ENCODE measurements around the gene PRKAG1.
"Not testable (repeated sequence)": the region's sequence is repeated elsewhere in the genome, so short reads cannot be mapped to it uniquely, and the experiment has no call there.

PRKAG1 gene

GRCh38 chr12:49018261-49019119, at the start of gene PRKAG1:
PRKAG1 (minus strand) TSS chr12:49018776; CDS start chr12:49018740, 36 bp downstream.
- peak within 1 kb of the TSS; percentile 69 to 73 for H3K4me3 ChIP-seq (ENCODE audit: low read depth in 1 of 2, low read length in 1 of 2)
- peaks cover 24 to 28% of the 10 kb centered on the region in 2 experiments for H3K4me1 ChIP-seq (ENCODE audit: control insufficient read depth in 1 of 2, insufficient read depth in 1 of 2, low read depth in 1 of 2, low read length in 1 of 2)
- no peaks in the 10 kb centered on the region for H3K9me3 ChIP-seq
- peaks cover 35% of the 10 kb centered on the region for H3K36me3 ChIP-seq
- H3K27me3 ChIP-seq = no peaks in the 10 kb centered on the region
- TF ChIP-seq, protein P1, sequence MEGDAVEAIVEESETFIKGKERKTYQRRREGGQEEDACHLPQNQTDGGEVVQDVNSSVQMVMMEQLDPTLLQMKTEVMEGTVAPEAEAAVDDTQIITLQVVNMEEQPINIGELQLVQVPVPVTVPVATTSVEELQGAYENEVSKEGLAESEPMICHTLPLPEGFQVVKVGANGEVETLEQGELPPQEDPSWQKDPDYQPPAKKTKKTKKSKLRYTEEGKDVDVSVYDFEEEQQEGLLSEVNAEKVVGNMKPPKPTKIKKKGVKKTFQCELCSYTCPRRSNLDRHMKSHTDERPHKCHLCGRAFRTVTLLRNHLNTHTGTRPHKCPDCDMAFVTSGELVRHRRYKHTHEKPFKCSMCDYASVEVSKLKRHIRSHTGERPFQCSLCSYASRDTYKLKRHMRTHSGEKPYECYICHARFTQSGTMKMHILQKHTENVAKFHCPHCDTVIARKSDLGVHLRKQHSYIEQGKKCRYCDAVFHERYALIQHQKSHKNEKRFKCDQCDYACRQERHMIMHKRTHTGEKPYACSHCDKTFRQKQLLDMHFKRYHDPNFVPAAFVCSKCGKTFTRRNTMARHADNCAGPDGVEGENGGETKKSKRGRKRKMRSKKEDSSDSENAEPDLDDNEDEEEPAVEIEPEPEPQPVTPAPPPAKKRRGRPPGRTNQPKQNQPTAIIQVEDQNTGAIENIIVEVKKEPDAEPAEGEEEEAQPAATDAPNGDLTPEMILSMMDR (IDR thresholded peaks at IDR 0.05) = peak; percentile 73
- peak within 1 kb of the TSS; percentile 91 for H3K27ac ChIP-seq

DNA sequence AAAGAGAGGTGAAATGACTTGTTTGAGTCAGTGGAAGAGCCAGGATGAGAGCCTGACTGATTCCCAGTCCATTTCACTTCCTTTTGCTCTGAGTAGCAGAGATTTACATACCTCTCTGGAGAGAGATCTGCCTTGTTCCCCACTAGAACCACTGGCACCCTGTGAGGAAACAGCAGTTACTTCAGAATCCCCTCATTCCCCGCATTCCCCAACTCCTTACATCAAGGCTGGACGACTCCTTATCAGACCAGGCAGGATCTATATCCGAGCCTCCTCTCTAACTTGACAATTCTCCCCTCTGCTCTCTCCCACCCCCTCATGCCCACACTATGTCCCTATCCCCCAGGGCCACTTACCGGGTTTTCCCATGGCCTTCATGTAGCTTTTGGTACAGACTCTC, 47.5 kb upstream of the PRKAG1 start:
- peaks cover 26% of the 10 kb centered on the region in 2 experiments for H3K4me1 ChIP-seq (ENCODE audit: control insufficient read depth in 1 of 2, insufficient read depth in 1 of 2, low read depth in 1 of 2, low read length in 1 of 2)
- peaks cover 4% of the 10 kb centered on the region for H3K27me3 ChIP-seq
- H3K4me3 ChIP-seq (ENCODE audit: low read depth in 1 of 2, low read length in 1 of 2) = no peak overlapping the region
- H3K36me3 ChIP-seq = no peaks in the 10 kb centered on the region
- no peaks in the 10 kb centered on the region for H3K9me3 ChIP-seq
- no peak overlapping the region for H3K27ac ChIP-seq
- TF ChIP-seq, protein P1 (IDR thresholded peaks at IDR 0.05) = no peak

GRCh38 chr12:49064767-49065152, 46.2 kb upstream of the PRKAG1 start:
- Histone ChIP-seq H3K9me3 (no peaks in the 10 kb centered on the region), H3K27me3 (peaks cover 4% of the 10 kb centered on the region), H3K4me1 (ENCODE audit: control insufficient read depth in 1 of 2, insufficient read depth in 1 of 2, low read depth in 1 of 2, low read length in 1 of 2) (peaks cover 25 to 26% of the 10 kb centered on the region in 2 experiments), H3K4me3 (ENCODE audit: low read depth in 1 of 2, low read length in 1 of 2) (no peak overlapping the region), H3K27ac (no peak overlapping the region), H3K36me3 (no peaks in the 10 kb centered on the region)
- TF ChIP-seq, protein P1 (IDR thresholded peaks at IDR 0.05) = no peak

DNA sequence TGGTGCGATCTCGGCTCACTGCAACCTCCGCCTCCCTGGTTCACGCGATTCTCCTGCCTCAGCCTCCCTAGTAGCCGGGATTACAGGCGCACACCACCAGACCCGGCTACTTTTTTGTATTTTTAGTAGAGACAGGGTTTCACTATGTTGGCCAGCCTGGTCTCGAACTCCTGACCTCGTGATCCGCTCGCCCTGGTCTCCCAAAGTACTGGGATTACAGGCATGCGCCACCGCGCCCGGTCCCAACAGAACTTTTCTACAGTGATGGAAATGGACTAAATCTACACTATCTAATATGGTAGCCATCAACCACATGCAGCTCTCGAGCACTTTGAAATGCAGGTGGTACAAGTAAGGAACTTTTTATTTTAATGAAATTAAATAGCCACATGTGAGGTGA, 43.3 kb upstream of the PRKAG1 start:
- H3K27me3 ChIP-seq; H3K9me3 ChIP-seq; H3K36me3 ChIP-seq; H3K4me3 ChIP-seq (ENCODE audit: low read depth in 1 of 2, low read length in 1 of 2); H3K27ac ChIP-seq: not testable (repeated sequence)
- H3K4me1 ChIP-seq (ENCODE audit: control insufficient read depth in 1 of 2, insufficient read depth in 1 of 2, low read depth in 1 of 2, low read length in 1 of 2) = peaks cover 34 to 39% of the 10 kb centered on the region in 2 experiments

GRCh38 chr12:49061157-49061650, 42.6 kb upstream of the PRKAG1 start:
- Histone ChIP-seq H3K9me3 (no peaks in the 10 kb centered on the region), H3K27ac (peak overlapping the region; percentile 97), H3K36me3 (no peaks in the 10 kb centered on the region), H3K4me3 (ENCODE audit: low read depth in 1 of 2, low read length in 1 of 2) (peak overlapping the region; percentile 90 to 96), H3K4me1 (ENCODE audit: control insufficient read depth in 1 of 2, insufficient read depth in 1 of 2, low read depth in 1 of 2, low read length in 1 of 2) (peaks cover 42 to 46% of the 10 kb centered on the region in 2 experiments), H3K27me3 (no peaks in the 10 kb centered on the region)
- TF ChIP-seq, protein P1 (IDR thresholded peaks at IDR 0.05) = no peak

Measured in neutrophil (primary cell).